Transverse colon (tissue), 4 donors: ENCODE measurements around the gene NUS1. TPM values are rescaled to one million over a fixed set of nuclear protein-coding genes. Genes with fewer than 3 reads are reported as not detected.
"Not testable (repeated sequence)": the region's sequence is repeated elsewhere in the genome, so short reads cannot be mapped to it uniquely, and the experiment has no call there.

Source experiments
- DNase-seq: peaks from one replicate; pipeline ENCODE4 v3.0.0-alpha.2; 2019
- H3K27ac ChIP-seq, 4 donors: fragments of 200-600 bp; sonication (generic); 2 replicates each; pipeline ENCODE4 v1.5.1; 2016 to 2018; ENCODE audit warnings: inconsistent platforms in 4 of 4
- H3K27me3 ChIP-seq: fragments of 200-600 bp; sonication (generic); 2 replicates; pipeline ENCODE4 v1.5.1; 2017; ENCODE audit warnings: inconsistent platforms
- H3K36me3 ChIP-seq, 4 donors: fragments of 200-600 bp; sonication (generic); 2 replicates each; pipeline ENCODE4 v1.5.1; 2017 to 2019; ENCODE audit warnings: inconsistent platforms in 4 of 4
- H3K4me1 ChIP-seq, 4 donors: fragments of 200-600 bp; sonication (generic); 2 replicates each; pipeline ENCODE4 v1.5.1; 2017 to 2020; ENCODE audit warnings: inconsistent platforms in 4 of 4
- H3K4me3 ChIP-seq, 4 donors: fragments of 200-600 bp; sonication (generic); 1 replicate in 1 of 4; 2 replicates in 3 of 4; pipeline versions ENCODE4 v1.5.1 to v1.6.1; 2017 to 2019; ENCODE audit warnings: inconsistent platforms in 4 of 4
- H3K9me3 ChIP-seq, 2 donors: fragments of 200-600 bp; sonication (generic); 2 replicates each; pipeline ENCODE4 v1.5.1; 2017 to 2019; ENCODE audit warnings: inconsistent platforms in 2 of 2
- CTCF ChIP-seq, 5 experiments: fragments of 200-600 bp in 3 of 5; fragments of 450-650 bp in 2 of 5; sonication (generic) in 3 of 5; IDR thresholded peaks; 1 replicate in 2 of 5; 2 replicates in 3 of 5; pipeline ENCODE4 v1.5.1; 2016 to 2017; ENCODE audit warnings: antibody characterized with exemption in 5 of 5, inconsistent platforms in 3 of 5, mild to moderate bottlenecking in 2 of 5, moderate library complexity in 1 of 5
- EP300 ChIP-seq: sonication (generic); formaldehyde crosslinking; IDR thresholded peaks from one replicate; pipeline ENCODE4 v1.6.1; 2017; ENCODE audit warnings: antibody characterized with exemption, low read depth
- POLR2A ChIP-seq: fragments of 450-650 bp; IDR thresholded peaks from one replicate; pipeline ENCODE4 v1.6.1; 2016; ENCODE audit warnings: antibody characterized with exemption, mild to moderate bottlenecking, moderate library complexity
- POLR2AphosphoS5 ChIP-seq, 3 donors: sonication (generic); formaldehyde crosslinking; IDR thresholded peaks; one replicate each; pipeline ENCODE4 v1.6.1; 2016; ENCODE audit warnings: antibody characterized with exemption in 3 of 3
- WGBS, 2 donors: methylation state at CpG; one replicate each; pipeline ENCODE4 v1.1.5; 2018; ENCODE audit warnings: low coverage in 1 of 2; 5-methylcytosine and 5-hydroxymethylcytosine counted together
- in situ Hi-C, 4 donors: fragments of 200-750 bp; cut with MboI; loops; one replicate each; pipeline versions ENCODE4 v1.15.0 to v1.15.1; 2017; ENCODE audit warnings: low sequenced_read_pairs in 3 of 4, low pct_ligation_motif_present in 1 of 4, low pct_unique_long_range_greater_than_20kb in 1 of 4
- intact Hi-C: fragments of 100-400 bp; cut with DNase I; formaldehyde crosslinking; loops from one replicate; pipeline ENCODE4 v1.15.1; 2023; ENCODE audit warnings: low total_unique reads
- total RNA-seq, 4 donors: library from RNA; depleted of rRNA; stranded (reverse); fragments of >200 nt; gene quantifications; one replicate each; pipeline ENCODE4 v1.1.0, GENCODE V29; 2016

NUS1 gene
- total RNA-seq, 4 donors from 2014 or later, result 4.9 to 26.8 (median 11.8) TPM

GRCh38 chr6:117687021-117687648 is 11.9 kb downstream of the NUS1 start:
- H3K9me3 ChIP-seq, result no peaks in the 10 kb centered on the region
- WGBS, 2 donors, result 53 to 59% methylated on average over 1 of the region's 1 CpG
- TF ChIP-seq POLR2AphosphoS5 (IDR thresholded peaks at IDR 0.05), result no peak
- no peak for TF ChIP-seq POLR2A
- no peak for DNase-seq
- H3K36me3 ChIP-seq, result no peaks in the 10 kb centered on the region
- no peaks in the 10 kb centered on the region for H3K27me3 ChIP-seq
- in situ Hi-C loops, result no loop called here
- no peak overlapping the region for H3K4me3 ChIP-seq
- peak overlapping the region in 1 of 4 donors; percentile 6 for H3K27ac ChIP-seq
- peaks cover 0 to 25% (median 8%) of the 10 kb centered on the region in 4 donors for H3K4me1 ChIP-seq
- intact Hi-C loops, result no loop called here

GRCh38 chr6:117689584-117689983 is 14.3 kb downstream of the NUS1 start:
- 98% methylated on average over 4 of the region's 4 CpGs; no CpG with 5 or more reads in 1 of the 2 donors for WGBS, 2 donors
- intact Hi-C loops, H3K4me3 ChIP-seq, DNase-seq, in situ Hi-C loops, H3K27ac ChIP-seq, H3K9me3 ChIP-seq, H3K27me3 ChIP-seq: not testable (repeated sequence)
- Histone ChIP-seq H3K4me1 (peaks cover 0 to 19% (median 8%) of the 10 kb centered on the region in 4 donors), H3K36me3 (peaks cover 0 to 14% (median 5%) of the 10 kb centered on the region in 4 donors)

- Histone ChIP-seq H3K4me1 (no peaks in the 10 kb centered on the region), H3K27me3 (no peaks in the 10 kb centered on the region), H3K4me3 (no peak overlapping the region), H3K9me3 (no peaks in the 10 kb centered on the region), H3K27ac (no peak overlapping the region), H3K36me3 (peaks cover 0 to 14% (median 6%) of the 10 kb centered on the region in 4 donors)
- in situ Hi-C loops, result no loop called here
- intact Hi-C loops, result no loop called here
- TF ChIP-seq POLR2A, result no peak
- no peak for TF ChIP-seq CTCF (IDR thresholded peaks at IDR 0.05)
- TF ChIP-seq EP300, result no peak
- no peak for TF ChIP-seq POLR2AphosphoS5 (IDR thresholded peaks at IDR 0.05)
- no peak for DNase-seq
- 70 to 88% methylated on average over 2 to 3 of the region's 3 CpGs for WGBS, 2 donors
Observed at GRCh38 chr6:117706504-117706903, 31.2 kb downstream of the NUS1 start.

- 74 to 84% methylated on average over 5 to 6 of the region's 7 CpGs for WGBS, 2 donors
- in situ Hi-C loops, intact Hi-C loops: not testable (repeated sequence)
Observed at GRCh38 chr6:117706936-117707509, 31.8 kb downstream of the NUS1 start.

GRCh38 chr6:117711369-117711768 is 36.1 kb downstream of the NUS1 start:
- Histone ChIP-seq H3K36me3 (peaks cover 0 to under 1% (median 0%) of the 10 kb centered on the region in 4 donors), H3K4me3 (no peak overlapping the region), H3K27me3 (no peaks in the 10 kb centered on the region), H3K9me3 (no peaks in the 10 kb centered on the region), H3K4me1 (no peaks in the 10 kb centered on the region), H3K27ac (no peak overlapping the region)
- no peak for DNase-seq
- in situ Hi-C loops (no loop called here), intact Hi-C loops (no loop called here)
- TF ChIP-seq CTCF (IDR thresholded peaks at IDR 0.05), result no peak

More at GRCh38 chr6:117706936-117707509, 31.8 kb downstream of the NUS1 start:
- H3K27me3 ChIP-seq, DNase-seq, H3K27ac ChIP-seq, H3K4me3 ChIP-seq, H3K4me1 ChIP-seq, H3K9me3 ChIP-seq: not testable (repeated sequence)
- peaks cover 0 to 13% (median 5%) of the 10 kb centered on the region in 4 donors for H3K36me3 ChIP-seq
